GM19099 (cell line): Measurements from ENCODE around the gene VPS54.

Source experiments
- POLR2A ChIP-seq: IDR thresholded peaks from 3 replicates; pipeline ENCODE4 v1.6.1; 2011; ENCODE audit warnings: low read depth; ENCODE audit not compliant: insufficient read length; ENCODE audit errors: extremely low read depth

VPS54 gene

DNA sequence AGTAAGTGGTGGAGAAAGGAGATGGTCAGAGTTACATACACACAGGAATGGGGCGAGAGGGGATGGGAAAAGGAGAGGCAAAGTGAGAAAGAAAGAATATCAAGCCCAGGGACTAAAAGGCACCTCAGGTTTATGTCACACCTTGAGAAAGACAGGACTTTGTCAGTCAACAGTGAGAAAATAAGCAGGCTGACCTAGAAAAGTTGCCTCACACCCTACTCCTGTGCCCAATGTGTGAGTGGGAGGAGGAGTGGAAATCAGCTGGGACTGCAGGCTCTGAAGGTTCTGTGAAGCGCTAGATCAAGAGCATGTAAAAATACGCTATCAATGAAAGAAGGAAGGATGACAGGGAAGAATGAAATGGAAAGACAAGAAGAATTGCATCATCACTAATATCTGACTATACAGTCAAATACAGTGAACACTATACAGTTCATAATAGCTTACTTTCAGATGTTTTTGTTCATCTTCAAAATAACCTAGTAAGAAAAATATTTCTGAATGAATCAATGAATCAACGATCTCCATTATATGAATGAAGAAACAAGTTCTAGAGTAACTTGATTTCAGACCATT is 10.7 kb downstream of the VPS54 start:
- no peak for TF ChIP-seq POLR2A

DNA sequence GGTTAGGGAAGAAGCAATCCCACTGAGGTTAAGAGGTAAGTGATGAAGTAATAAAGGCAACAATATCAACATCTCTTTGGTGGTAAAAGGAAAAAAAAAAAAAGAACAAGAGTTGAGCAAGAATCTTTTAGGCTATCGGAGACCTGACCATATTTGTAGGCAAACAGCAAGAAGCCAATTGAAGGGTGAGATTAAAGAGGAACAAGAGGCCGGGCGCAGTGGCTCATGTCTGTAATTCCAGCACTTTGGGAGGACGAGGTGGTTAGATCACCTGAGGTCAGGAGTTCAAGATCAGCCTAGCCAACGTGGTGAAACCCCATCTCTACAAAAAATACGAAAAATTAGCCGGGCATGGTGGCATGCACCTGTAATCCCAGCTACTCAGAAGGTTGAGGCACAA is 11.3 kb downstream of the VPS54 start:
- TF ChIP-seq POLR2A: no peak

DNA sequence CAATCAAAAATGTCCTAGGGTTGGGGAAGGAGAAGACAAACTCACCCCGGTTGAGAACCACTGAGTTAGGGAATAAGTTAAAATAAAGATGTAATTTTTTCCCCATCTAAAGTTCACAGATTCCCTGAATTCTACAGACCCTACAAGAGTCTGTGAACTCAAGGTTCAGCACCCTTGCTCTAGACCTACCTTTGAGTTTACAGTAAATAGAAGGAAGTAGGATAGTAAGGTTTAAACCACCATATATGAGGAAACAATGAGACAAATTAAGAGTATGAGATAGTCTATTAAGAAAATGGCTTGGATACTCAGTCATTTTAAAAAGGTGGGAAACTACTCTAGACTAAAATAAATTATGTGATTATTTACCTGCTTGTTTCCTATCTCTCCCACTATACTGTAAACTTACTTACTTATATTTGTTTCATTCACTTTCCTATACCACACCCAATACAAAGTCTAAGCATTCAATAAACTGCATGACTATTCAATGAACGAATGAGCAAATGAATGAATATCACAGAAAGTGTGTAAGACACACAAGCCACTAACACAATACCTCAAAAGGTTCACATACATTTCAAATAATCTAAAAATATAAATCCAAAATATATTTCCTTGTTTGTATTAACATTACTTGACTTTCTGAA is 13.4 kb downstream of the VPS54 start:
- no peak for TF ChIP-seq POLR2A

DNA sequence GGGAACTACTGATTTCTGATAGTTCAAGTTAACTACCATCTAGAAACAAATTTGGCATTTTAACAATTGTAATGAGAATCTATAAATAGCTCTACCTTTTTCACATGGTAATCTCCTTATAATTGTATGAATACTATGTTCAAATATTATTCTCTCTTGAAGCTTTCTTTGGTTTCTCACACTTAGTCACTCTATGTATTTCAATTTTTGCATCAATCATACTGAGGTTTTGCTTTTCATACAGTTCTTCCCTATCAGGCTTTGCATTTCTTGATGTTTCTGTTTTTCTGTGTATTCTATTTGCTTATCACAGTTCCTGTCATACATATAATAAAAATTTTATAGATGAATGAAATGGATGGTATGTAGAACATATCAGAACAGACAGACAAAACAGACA is 16.0 kb downstream of the VPS54 start:
- TF ChIP-seq POLR2A: no peak

GRCh38 chr2:64001382-64002101 is 17.7 kb downstream of the VPS54 start:
- TF ChIP-seq POLR2A: no peak

DNA sequence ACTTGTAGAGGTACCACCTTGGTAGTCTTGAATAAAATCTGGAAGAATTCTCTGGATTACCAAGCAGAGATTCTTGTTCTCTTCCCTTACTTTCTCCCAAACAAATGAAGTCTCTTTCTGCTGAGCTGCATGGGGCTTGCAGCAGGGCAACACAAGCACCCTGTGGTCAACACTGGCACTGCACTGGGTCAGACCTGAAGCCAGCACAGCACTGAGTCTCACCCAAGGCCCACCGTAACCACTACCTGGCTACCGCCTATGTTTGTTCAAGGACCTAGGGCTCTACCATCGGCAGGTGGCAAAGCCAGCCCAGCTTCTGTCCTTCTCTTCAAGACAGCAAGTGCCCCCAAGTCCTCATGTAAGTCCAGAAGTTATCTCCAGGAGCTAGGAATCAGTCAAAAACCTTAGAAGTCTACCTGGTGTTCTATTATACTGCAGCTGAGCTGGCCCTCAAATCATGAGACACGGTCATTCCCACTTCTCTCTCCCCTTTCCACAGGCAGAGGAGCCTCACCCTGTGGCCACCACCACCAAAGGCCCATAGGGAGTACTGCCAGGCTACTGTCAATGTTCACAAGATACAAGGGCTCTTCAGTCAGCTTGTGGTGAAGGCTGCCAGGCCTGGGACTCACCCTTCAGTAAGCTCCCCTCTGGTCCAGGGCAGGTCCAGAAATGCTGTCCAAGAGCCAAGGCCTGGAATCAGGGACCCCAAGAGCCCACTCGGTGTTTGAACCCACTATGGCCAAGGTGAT is 18.4 kb downstream of the VPS54 start:
- no peak for TF ChIP-seq POLR2A

GRCh38 chr2:63999049-63999448 is 20.2 kb downstream of the VPS54 start:
- TF ChIP-seq POLR2A: no peak

DNA sequence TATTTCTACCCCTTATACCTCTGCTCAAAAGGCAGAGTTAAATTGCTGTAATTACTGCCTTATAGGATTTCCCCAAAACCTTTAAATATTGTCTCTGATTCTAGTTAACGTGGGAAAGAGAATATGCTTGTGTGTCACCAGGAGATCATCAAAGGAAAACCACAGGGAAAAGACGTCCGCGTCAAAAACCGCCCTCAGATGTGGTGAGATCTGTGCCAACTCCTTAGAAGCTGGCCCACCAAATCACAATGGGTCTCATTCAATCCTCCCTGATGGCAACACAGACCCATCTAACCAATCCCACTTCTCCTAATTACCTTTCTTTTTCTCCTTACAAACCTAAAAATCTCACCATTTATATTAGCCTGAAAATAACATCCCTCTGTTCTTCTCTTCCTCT is 25.4 kb downstream of the VPS54 start:
- TF ChIP-seq POLR2A: no peak

DNA sequence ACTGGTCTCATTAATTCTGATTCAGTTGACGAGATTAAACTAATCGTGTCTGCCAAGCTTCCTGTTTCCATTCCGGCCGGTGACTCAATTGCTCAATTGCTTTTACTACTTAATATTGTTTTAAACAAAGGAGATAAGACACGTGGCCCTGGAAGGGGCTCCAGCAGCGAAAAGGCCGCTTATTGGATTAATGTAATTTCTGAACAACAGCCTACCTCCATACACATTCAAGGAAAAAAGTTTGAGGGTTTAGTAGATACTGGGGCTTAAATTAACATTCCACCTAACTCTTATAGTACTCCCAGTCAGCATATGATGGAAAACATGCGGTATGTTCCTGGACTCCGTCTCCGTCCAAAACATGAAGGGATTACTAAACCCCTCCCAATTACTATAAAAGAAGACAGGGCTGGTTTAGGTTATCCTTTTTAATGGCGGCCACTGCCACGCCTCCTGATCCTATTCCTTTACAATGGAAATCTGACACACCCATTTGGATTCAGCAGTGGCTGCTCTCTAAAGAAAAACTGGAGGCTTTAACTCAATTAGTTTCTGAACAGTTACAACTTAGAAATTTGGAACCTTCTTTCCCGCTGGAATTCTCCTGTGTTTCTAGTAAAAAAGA is 27.1 kb downstream of the VPS54 start:
- TF ChIP-seq POLR2A: no peak

GRCh38 chr2:63990072-63990471 is 29.2 kb downstream of the VPS54 start:
- no peak for TF ChIP-seq POLR2A

GRCh38 chr2:63984606-63985359 is 34.4 kb downstream of the VPS54 start:
- TF ChIP-seq POLR2A: no peak

DNA sequence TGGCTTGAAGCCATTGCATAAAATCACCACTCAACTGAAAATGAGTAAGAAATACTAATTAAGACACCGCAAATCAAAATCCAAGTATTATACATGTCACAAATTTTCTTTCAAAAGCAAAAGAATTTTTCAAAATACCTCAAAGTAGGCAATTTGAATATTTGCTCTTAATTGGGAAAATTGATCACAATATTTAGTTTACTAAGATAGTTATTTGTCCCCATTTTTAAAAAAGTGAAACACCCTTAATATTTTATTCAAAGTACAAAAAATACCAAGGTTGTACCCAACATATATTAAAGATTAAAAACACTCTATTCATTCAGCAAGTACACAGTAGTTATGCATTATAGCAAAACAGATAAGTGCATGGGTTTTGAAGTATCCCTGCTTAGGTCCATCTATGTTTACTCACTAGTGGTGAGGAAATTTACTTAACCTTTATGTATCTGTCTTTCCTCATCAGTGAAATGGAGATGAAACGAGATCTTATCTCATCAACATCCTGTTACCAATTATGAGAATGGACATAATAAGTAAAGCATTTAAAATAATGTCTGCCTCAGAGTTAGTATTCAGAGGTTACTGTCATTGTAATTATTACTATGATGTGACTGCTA is 35.1 kb downstream of the VPS54 start:
- TF ChIP-seq POLR2A: no peak

GRCh38 chr2:63982335-63982734 is 36.9 kb downstream of the VPS54 start:
- TF ChIP-seq POLR2A: no peak

- TF ChIP-seq POLR2A: no peak
Measured at GRCh38 chr2:63981702-63982103, 37.5 kb downstream of the VPS54 start.
